Parathyroid adenoma (tissue), 2 donors: Measurements from ENCODE around the gene CTXN1.

ENCODE experiments used
- H2AFZ ChIP-seq: fragments of 300-600 bp; sonication (generic); one replicate; pipeline ENCODE4 v1.7.0; 2017; ENCODE audit warnings: antibody characterized with exemption, mild to moderate bottlenecking
- H3K27ac ChIP-seq: fragments of 300-600 bp; sonication (generic); one replicate; pipeline ENCODE4 v1.7.0; 2017
- H3K27me3 ChIP-seq: fragments of 300-600 bp; sonication (generic); one replicate; pipeline ENCODE4 v1.7.0; 2017; ENCODE audit warnings: low read length; ENCODE audit not compliant: control insufficient read depth, insufficient read depth
- H3K36me3 ChIP-seq: fragments of 300-600 bp; sonication (generic); one replicate; pipeline ENCODE4 v1.7.0; 2017; ENCODE audit warnings: low read length; ENCODE audit not compliant: control insufficient read depth, insufficient read depth
- H3K4me1 ChIP-seq: fragments of 300-600 bp; sonication (generic); one replicate; pipeline ENCODE4 v1.7.0; 2017; ENCODE audit warnings: control low read depth
- H3K4me2 ChIP-seq: fragments of 300-600 bp; sonication (generic); one replicate; pipeline ENCODE4 v1.7.0; 2017; ENCODE audit warnings: low read length
- H3K4me3 ChIP-seq: fragments of 300-600 bp; sonication (generic); one replicate; pipeline ENCODE4 v1.7.0; 2017; ENCODE audit warnings: low read depth, low read length
- H3K79me2 ChIP-seq: fragments of 300-600 bp; sonication (generic); one replicate; pipeline ENCODE4 v1.7.0; 2017; ENCODE audit warnings: control low read depth
- H3K9ac ChIP-seq: fragments of 300-600 bp; sonication (generic); one replicate; pipeline ENCODE4 v1.7.0; 2017; ENCODE audit warnings: mild to moderate bottlenecking
- H3K9me3 ChIP-seq: fragments of 300-600 bp; sonication (generic); one replicate; pipeline ENCODE4 v1.7.0; 2017; ENCODE audit warnings: low read length; ENCODE audit not compliant: control insufficient read depth
- TF ChIP-seq, protein P1 (sequence below): fragments of 300-600 bp; sonication (generic); IDR thresholded peaks from one replicate; pipeline ENCODE4 v1.7.0; 2017; ENCODE audit warnings: antibody characterized with exemption, mild to moderate bottlenecking
- donor health status: primary hyperparathyroidism.

The CTXN1 gene

DNA sequence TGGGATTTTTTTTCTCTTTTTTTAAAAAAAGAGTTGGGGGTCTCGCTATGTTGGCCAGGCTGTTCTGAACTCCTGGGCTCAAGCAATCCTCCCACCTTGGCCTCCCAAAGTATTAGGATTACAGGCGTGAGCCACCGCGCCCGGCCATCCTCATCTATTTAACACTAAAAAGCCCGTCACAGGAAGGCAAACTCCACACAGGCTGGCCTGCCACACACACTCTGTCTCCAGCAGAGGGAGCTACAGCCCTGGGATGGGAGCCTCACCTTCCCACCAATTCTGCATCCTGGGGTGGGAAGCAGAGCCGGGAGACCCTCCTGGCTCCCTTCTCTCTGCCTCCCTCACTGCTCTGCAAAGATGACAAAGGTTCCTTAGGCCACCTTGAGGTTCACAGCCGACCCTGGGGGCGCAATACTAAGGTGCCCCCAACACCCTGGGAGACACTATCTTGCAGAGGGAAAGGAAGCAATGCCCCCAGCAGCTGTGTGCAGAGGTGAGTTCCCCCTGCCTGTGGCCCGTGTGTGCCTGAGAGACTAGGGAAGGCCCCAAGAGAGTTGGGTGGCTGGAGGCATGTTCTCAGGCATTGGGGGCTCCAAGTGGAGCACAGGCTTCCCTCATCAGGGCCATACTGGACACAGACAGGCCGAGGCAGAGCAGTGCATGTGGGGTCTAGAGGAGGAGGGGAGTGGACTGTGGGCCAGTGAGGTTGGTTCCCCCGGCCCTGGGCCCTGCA, 44.9 kb upstream of the CTXN1 start:
- no peaks in the 10 kb centered on the region for H3K36me3 ChIP-seq
- H3K4me3 ChIP-seq = no peak overlapping the region
- no peaks in the 10 kb centered on the region for H3K9me3 ChIP-seq
- no peak overlapping the region for H3K27ac ChIP-seq
- H3K4me2 ChIP-seq = no peak overlapping the region
- H2AFZ ChIP-seq = no peak overlapping the region
- peaks cover 18% of the 10 kb centered on the region for H3K79me2 ChIP-seq
- no peak overlapping the region for H3K9ac ChIP-seq
- H3K27me3 ChIP-seq = no peaks in the 10 kb centered on the region
- peaks cover 8% of the 10 kb centered on the region for H3K4me1 ChIP-seq
- TF ChIP-seq, protein P1, sequence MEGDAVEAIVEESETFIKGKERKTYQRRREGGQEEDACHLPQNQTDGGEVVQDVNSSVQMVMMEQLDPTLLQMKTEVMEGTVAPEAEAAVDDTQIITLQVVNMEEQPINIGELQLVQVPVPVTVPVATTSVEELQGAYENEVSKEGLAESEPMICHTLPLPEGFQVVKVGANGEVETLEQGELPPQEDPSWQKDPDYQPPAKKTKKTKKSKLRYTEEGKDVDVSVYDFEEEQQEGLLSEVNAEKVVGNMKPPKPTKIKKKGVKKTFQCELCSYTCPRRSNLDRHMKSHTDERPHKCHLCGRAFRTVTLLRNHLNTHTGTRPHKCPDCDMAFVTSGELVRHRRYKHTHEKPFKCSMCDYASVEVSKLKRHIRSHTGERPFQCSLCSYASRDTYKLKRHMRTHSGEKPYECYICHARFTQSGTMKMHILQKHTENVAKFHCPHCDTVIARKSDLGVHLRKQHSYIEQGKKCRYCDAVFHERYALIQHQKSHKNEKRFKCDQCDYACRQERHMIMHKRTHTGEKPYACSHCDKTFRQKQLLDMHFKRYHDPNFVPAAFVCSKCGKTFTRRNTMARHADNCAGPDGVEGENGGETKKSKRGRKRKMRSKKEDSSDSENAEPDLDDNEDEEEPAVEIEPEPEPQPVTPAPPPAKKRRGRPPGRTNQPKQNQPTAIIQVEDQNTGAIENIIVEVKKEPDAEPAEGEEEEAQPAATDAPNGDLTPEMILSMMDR = peak; percentile 60

DNA sequence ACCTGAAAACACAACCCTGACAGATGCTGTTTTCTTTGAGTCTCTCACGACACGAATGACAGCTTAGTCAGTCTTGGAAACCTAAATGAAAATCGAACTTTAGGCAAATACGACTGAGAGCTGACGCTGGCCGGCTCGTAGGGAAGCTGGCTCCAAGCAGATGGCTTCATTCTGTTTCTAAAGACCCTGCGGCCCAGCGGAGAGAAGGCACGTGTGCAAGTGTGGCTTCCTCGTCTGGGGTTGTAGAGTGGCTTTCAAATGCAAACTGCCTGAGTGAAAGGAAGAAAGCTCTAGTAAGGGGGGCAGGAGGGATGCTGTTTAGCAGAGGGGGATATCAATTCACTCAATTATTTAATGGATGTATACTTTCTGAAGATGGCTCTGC, 43.6 kb upstream of the CTXN1 start:
- H2AFZ ChIP-seq = no peak overlapping the region
- no peak overlapping the region for H3K4me2 ChIP-seq
- H3K36me3 ChIP-seq = no peaks in the 10 kb centered on the region
- H3K27me3 ChIP-seq = no peaks in the 10 kb centered on the region
- no peak overlapping the region for H3K27ac ChIP-seq
- TF ChIP-seq, protein P1 = no peak
- H3K4me3 ChIP-seq = no peak overlapping the region
- H3K9me3 ChIP-seq = no peaks in the 10 kb centered on the region
- H3K79me2 ChIP-seq = peaks cover 9% of the 10 kb centered on the region
- H3K9ac ChIP-seq = no peak overlapping the region
- no peaks in the 10 kb centered on the region for H3K4me1 ChIP-seq

GRCh38 chr19:7968796-7969554, 43.0 kb upstream of the CTXN1 start:
- Histone ChIP-seq H3K79me2 (peaks cover 9% of the 10 kb centered on the region), H3K27me3 (no peaks in the 10 kb centered on the region), H3K4me2 (no peak overlapping the region), H3K4me1 (no peaks in the 10 kb centered on the region), H3K27ac (no peak overlapping the region), H3K9me3 (no peaks in the 10 kb centered on the region), H3K4me3 (no peak overlapping the region), H2AFZ (no peak overlapping the region), H3K9ac (no peak overlapping the region), H3K36me3 (no peaks in the 10 kb centered on the region)
- TF ChIP-seq, protein P1 = no peak

- TF ChIP-seq, protein P1 = no peak
- H3K27me3 ChIP-seq = no peaks in the 10 kb centered on the region
- no peaks in the 10 kb centered on the region for H3K9me3 ChIP-seq
- no peaks in the 10 kb centered on the region for H3K4me1 ChIP-seq
- H3K79me2 ChIP-seq = peaks cover 4% of the 10 kb centered on the region
- no peaks in the 10 kb centered on the region for H3K36me3 ChIP-seq
- H2AFZ ChIP-seq = no peak overlapping the region
- H3K27ac ChIP-seq = no peak overlapping the region
- no peak overlapping the region for H3K4me3 ChIP-seq
- no peak overlapping the region for H3K9ac ChIP-seq
- no peak overlapping the region for H3K4me2 ChIP-seq
These were observed 42.3 kb upstream of the CTXN1 start for GRCh38 chr19:7968008-7968795.
